Loucy (cell line): Measurements from ENCODE around the gene USP19.

Source experiments
- EZH2phosphoT487 ChIP-seq: fragments of 200-600 bp; IDR thresholded peaks from 2 replicates; pipeline ENCODE4 v1.6.1; 2018; ENCODE audit warnings: antibody characterized with exemption, mild to moderate bottlenecking, moderate library complexity, borderline replicate concordance
- TF ChIP-seq, protein P1 (sequence below): fragments of 200-600 bp; sonication (generic); conservative IDR thresholded peaks from 2 replicates; pipeline ENCODE4 v1.5.1; 2014; ENCODE audit warnings: mild to moderate bottlenecking, antibody characterized with exemption, low read length

DNA sequence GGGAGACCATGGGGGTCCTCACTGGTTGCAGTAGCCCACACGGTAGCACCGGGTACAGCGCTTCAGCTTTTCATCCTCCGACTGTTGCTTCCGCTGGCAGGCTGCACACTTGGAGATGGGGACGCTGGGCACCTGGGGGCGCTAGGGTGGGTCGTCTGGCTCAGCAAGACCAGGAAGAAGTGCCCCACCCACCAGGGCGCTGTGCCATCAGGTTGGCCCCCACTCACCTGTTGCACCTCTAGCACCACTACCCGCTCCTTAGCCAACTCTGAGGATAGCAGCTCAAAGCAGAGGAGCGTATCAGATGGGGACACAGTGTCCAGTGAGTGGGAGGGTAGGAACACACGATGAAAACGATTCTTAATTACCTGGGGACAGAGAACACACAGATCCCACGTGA is 8.4 kb downstream of the USP19 start:
- TF ChIP-seq, protein P1, sequence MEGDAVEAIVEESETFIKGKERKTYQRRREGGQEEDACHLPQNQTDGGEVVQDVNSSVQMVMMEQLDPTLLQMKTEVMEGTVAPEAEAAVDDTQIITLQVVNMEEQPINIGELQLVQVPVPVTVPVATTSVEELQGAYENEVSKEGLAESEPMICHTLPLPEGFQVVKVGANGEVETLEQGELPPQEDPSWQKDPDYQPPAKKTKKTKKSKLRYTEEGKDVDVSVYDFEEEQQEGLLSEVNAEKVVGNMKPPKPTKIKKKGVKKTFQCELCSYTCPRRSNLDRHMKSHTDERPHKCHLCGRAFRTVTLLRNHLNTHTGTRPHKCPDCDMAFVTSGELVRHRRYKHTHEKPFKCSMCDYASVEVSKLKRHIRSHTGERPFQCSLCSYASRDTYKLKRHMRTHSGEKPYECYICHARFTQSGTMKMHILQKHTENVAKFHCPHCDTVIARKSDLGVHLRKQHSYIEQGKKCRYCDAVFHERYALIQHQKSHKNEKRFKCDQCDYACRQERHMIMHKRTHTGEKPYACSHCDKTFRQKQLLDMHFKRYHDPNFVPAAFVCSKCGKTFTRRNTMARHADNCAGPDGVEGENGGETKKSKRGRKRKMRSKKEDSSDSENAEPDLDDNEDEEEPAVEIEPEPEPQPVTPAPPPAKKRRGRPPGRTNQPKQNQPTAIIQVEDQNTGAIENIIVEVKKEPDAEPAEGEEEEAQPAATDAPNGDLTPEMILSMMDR, result no peak
- TF ChIP-seq EZH2phosphoT487, result no peak
